GM19463 (cell line): ENCODE measurements around the gene ERC2.

Source experiments
- ATAC-seq: cut with Tn5 transposase; IDR thresholded peaks from one replicate; pipeline ENCODE4 v1.9.1; 2021; ENCODE audit warnings: mild to moderate bottlenecking, moderate library complexity; ENCODE audit not compliant: unreplicated experiment

ERC2 gene

DNA sequence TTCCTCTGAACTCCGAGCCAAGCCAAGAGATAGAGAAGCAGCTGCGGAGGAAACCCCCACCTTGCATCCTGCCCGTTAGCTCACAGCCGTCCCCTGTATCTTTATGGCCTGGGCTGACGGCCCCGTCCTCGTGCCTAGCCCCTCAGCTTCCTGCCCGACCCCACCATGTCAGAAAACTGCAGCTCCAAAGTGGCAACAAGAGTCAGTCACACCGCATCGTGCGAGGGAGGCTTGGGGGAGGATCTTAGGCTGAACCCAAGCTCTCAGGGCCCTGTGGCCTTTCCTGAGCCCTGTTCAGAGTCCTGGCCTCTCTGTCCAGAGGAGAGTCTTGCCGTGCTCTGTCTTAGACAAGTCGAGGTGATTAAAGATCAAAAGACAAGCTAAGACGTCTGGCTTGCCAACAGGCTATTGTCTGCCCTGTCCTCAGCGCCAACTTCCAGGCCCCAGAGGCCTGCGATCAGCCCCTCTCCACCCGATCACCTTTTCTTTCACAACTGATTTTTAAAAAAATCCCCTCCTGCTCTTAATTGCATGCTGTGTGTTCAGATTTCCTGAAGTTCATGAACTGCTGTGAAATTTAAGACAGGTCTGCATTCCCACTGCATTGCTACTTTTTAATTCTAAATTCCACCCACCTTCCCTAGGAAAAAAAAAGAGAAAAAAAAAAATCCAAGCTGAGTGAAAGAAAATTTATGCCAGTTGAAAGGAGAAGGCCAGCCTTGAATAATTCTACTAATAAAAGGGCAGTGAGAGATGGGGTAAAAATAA, 891.5 kb downstream of the ERC2 start:
- ATAC-seq, result no peak

DNA sequence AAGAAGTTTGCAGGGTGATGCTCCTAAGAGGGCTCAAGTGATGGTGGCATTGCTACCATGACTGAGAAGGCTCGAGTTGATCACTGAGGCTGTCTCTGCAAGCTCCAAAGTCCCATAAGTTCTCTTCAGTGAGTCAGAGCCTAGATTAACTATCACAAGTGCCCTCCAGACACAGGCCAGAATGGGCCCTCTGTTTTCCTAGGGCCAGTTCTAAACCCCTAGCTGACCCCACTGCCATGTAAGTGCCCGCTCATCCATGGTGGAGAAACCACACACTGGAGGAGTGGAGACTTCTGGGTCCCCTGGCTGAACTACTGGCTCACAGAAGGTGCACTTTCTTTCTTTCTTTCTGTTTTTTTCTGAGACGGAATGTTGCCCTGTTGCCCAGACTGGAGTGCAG, 893.6 kb downstream of the ERC2 start:
- no peak for ATAC-seq

DNA sequence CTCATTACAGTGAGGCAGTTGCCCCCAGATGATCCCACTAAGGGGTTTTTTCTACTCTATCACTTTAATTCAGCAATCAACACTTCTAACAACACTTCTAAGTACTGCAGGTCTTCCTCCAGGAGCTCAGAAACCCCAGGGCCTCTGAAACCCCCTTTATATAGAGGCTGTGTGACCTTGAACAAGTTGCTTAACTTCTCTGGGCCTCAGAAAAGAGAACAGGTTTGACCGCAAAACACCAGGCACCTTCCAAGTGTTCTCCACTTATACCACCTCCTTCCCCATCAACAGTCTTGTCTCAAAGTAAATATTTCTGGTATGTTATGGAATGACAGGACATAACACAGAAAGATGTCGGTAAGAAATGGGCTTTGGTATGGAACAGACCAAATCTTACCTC, 895.5 kb downstream of the ERC2 start:
- no peak for ATAC-seq

DNA sequence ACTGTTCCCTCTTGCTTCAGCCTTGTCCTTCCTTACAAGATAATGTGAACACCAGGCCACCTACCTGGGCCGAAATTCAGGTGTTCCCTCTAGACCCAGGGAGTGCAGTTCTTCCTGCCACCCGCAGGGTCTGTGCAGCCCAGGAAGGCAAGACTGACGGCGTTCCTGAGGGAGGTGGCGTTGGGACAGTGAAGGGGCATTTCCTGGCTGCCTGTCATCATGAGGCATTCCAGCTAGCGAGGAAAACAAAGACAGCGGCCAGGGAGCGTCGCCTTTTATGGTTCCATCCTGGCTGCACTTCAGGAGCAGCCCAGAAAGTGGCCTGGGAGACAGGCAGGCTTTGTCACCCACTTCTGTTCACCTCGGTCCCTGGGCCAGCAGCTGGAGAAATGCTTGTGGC, 896.4 kb downstream of the ERC2 start:
- ATAC-seq, result no peak

DNA sequence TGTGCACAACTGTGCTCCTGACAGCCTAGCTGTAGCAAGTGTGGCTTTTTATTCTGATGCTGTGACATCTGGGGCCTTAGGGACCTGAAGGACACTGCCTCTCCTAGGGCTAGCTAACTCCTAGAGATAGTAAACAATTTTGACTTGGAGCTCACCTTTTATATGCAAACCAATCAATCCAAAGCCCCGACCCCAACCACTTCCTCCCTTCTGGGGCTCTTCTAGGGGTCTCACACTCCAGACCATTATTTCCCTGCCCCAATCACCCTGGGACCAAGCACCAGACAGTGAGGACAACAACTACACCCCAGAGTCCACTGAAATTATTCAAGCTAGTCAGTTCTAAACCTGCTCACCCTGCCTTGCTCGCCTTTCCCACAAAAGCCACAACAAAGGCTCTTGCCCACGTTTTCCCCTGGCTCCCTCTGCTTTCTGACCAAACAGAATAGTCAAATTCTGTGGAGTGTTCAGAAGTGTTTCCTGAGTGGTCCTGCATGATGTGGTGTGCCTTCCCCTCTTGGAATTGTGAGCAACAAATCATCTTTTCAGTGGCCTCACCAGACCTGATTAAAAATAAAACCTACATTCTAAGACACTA, 897.0 kb downstream of the ERC2 start:
- ATAC-seq, result no peak

DNA sequence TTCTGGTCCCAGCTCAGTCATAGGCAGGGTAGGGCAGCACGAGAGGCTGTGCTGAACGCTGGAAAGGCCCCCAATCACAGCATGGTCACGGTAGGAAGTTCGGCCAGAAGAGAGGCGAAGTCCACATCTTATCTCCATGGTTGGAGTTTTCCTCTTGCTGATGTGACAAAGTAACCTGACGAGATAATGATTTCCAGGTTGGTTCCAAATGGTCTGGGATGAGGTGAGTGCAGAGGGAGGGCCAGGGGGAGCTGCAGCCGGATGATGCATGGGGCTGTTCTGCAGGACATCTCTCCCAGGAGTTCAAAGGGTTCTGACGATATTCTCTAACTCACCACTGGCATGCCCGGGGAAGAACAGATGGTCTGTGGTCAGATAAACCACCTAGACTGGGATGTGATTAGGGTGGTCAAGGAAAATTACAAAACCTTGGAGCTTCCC, 898.0 kb downstream of the ERC2 start:
- ATAC-seq, result no peak

DNA sequence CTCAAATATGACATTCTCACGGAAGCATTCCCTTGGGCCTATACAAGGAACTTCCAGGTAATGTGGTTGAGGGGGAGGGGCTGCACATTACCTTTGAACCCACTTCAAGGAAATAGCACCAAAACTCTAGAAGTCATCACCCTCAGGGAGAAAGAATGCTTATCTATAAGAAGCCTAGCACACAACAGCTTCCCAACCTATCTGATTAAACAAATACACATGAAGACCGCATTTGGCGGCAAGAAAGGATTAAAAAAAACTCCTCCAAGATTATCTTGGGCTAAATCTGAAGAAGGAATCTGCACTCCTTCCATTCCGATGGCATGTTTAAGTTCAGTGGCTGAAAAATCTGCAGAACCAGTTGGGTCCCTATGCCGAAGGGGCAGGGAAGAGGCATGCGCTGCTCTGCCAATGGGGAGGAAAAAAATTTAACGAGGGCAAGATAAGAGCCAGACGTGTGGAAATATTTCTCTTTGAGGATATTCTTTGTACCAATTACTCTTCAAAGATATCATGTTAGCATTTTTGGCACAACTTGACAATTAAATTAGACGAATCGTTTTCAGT, 899.2 kb downstream of the ERC2 start:
- ATAC-seq, result no peak

DNA sequence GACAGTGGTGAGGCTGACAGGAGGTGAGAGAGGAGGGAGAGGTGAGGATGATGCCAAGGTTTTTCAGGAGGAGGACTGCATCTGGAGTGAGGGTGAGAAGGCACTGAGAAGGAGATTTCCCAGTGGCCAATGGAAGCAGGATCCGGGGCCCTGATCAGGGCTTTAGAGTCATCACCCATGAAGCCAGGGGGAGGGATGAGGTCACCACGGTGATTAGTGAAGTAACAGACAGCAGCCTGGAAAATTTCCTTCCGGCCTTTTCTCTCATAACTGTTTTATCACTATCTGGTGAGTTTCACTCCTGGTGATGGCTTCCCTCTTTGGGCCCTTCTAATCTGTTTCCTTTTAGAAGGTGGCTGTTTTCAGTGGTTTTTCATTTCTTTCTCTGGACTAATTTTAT, 900.7 kb downstream of the ERC2 start:
- ATAC-seq, result no peak

DNA sequence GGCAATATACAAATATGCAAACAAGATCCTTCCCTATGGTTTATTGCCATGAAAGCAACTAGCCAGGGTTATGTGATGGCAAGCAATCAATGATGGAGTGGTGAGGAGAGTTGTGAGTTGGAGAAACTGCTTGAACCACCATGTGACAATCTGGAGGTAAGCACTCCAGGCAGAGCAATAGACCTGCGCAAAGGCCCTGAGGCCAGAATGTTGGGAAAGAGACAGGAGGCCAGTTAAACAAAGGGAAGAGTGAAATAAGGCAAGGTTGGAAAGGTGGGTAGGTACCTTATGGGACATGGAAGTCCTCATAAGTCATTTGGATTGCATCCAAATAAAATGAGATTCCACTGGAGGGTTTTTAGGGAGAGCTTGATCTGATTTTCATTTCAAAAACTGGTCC, 901.1 kb downstream of the ERC2 start:
- no peak for ATAC-seq

DNA sequence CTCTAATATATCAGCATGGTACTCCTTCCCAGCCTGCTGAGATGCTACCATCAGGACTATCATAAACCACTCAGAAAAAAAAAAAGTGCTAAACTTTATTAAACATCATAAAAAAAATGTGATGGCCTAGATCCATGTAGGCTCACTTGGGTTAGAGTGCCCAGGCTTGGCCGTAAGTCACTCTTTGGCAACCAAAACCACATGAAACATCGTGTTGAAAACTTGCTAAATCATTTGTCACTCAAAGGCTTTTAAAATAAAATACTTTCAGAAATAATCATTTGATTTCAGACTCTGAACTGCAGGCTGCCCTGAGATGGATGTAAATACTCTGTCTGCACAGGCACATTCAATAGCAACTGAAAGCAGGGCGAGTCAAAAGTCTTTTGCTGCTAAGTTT, 902.7 kb downstream of the ERC2 start:
- ATAC-seq, result no peak

DNA sequence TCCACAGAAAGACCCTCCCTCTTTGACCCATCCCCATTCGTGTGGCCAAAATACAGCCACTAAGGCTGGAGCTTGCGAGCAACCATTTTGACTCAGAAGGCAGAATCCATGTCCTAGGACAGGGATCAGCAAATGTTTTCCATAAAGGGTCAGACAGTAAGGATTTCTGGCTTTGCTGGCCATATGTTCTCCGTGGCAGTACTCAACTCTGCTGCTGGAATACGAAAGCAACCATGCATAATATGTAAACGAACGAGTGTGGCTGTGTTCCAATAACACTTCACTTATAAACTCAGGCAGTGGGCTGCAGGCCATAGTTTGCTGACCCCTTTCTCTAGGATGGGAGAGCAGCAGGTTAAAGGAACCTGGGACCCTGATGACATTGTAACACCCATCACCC, 903.5 kb downstream of the ERC2 start:
- no peak for ATAC-seq

DNA sequence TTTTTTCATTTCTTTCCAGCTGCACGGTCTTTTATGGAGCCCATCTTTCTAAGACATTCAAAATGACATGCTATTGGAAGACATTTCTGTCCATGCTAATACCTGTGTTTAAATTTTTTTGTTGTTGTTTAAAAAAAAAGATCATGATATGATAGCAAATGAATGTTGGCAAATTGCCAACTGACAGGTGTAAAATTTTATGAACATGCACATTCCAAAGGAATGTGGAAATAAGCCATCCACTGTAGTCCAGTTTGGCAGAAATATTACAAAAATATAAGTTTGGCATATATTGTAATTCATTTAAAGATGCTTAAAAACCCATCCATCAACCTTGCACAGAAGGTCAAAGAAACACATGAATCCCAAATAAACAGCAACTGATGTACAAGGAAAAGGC, 905.6 kb downstream of the ERC2 start:
- ATAC-seq, result no peak

DNA sequence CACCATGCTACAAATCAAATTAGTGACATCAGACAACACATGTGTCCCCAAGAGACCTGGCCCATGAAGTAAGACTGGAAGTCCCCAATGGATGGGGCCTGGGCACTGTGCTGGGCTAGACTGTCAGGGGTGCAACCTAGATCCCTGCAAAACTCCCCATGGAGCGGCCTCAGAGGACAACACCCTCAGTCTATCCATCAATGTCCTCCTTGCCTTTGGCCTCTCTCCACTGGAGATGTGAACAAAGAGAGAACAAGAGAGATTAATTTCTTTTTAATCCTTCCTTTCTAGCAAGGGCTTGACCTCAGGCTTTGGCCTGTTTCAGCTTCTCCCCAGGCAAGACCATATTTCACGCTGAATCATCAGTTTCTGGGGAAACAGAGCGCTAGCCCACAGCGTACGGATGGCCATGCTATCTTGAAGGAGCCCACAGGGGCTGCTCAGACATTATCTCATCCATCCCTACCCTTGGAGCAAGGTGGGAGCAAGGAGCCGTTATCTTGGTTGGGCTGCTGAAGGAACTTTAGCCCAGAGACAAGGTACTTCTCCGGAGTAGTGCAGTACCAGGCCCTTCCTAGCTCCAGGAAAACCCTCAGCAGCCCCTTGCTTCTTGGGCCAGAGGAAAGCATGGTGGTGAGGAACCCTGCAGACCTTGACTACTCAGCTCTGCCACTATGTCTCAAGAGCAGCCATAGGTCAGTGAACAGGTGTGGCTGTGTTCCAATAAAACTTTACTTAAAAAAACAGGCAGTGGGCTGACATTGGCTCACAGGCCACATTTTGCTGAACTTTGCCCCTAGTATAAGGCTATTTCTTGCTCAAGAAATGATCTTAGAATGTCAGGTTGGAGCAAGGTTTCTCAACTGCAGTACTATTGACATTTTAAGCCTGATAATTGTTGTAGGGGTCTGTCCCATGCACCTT, 908.5 kb downstream of the ERC2 start:
- ATAC-seq, result no peak

DNA sequence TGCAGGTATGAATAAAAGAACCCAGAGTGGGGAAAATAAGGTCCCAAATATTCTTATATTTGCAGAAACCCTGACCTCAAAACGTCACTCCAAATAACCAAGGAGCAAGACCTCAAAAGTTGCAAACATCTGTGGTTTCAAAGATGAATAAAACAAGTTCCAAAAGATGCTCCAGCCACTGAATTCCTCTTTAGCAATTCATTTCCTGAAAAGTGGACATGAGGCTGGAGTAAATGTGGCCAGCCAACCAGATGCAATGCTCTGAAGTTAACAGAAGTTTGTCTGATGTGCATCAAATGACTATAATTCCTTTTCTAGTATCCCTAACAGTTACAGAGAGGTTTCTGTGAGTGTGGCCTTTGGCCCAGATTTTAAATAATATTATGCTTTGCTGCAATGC, 910.0 kb downstream of the ERC2 start:
- ATAC-seq, result no peak

DNA sequence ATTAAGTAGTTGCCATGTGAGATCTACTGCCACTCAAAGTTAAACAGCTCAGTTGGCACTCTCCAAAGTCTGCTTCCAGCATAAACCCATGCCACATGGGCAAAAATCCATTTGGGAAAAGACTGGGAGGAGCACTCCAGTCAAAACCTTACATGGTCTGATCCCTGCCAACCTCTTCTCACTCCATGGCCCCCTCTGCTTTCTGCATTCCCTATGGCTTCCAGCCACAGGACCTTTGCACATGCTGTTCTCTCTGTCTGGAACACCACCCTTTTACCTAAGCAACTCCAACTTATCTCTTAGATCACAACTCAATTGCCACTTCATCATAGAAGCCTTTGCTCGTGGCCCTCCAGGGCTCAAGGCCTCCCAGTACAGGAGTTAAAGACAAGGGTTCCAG, 910.7 kb downstream of the ERC2 start:
- no peak for ATAC-seq

DNA sequence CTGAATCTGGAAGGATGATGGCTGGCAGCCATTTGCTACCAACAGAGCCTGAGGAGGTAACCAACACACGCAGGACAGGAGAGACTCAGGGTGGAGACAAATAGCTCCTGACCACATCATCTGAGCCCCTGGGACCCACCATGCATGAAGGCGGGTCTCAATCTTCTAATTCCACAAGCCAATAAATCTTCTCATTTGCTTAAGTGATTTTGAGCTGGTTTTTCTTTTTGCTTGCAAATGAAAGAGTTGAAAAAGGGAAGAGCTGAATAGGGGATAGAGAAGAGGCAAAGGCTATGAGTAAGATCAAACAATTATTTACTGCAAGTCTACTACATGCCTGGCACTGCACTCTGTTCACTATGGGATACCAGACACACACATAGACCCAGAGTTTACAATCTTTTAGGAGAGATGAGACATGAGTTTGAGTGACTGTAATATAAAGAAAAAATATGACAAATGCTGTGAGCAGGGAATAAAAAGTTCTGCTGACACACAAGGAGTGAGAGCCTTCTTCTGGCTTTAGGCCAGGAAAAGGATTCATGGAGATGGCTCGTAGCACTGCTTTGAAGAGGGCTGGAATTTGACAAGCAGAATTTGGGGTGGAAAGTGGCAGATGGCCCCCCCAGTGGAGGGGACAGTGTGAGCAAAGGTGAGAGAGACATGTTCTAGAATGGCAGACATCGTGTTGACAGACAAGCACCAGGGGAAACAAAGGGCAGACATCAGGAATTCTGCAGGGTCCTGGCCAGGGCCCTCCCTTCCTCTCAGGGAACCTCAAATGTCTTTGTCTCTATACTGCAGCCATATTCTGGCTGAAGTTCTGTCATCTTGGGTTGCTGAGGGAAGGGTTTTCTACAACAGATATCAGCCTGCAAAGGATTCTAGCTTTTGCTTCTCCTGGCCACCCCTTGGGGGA, 911.4 kb downstream of the ERC2 start:
- ATAC-seq, result no peak

DNA sequence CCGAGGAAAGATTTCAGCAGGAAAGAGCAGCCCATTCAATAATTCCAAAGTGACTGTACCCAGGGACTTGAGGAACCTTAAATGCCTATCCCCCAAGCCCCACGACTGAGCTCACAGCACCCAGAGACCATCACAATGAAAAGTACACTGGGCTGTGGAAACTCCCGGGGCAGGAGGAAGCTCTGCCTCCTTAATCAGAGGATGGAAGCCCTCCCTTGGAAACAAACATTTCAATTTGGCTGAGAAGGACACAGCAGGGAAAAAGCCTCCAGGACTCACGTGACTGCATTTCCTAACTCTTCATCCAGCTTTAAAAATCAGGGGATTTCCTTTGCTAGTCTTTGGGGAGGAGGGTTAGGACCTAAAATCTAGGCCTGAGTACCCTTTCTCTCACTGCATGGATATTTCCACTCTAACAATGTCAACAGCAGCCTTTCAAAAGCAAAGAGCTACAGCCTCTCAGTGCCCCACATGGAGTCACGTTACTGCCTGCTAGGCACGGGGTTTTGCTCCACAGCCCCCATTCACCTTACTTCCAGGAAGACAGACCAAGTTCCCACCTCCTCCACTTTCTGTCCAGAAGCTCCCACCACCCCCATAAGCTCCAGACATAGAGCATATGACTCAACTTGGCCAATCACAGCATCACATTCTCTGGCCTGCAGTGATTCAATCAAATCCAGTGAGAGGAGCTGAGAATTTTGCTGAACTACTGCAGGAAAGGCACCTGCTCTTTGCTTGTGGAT, 912.2 kb downstream of the ERC2 start:
- no peak for ATAC-seq

DNA sequence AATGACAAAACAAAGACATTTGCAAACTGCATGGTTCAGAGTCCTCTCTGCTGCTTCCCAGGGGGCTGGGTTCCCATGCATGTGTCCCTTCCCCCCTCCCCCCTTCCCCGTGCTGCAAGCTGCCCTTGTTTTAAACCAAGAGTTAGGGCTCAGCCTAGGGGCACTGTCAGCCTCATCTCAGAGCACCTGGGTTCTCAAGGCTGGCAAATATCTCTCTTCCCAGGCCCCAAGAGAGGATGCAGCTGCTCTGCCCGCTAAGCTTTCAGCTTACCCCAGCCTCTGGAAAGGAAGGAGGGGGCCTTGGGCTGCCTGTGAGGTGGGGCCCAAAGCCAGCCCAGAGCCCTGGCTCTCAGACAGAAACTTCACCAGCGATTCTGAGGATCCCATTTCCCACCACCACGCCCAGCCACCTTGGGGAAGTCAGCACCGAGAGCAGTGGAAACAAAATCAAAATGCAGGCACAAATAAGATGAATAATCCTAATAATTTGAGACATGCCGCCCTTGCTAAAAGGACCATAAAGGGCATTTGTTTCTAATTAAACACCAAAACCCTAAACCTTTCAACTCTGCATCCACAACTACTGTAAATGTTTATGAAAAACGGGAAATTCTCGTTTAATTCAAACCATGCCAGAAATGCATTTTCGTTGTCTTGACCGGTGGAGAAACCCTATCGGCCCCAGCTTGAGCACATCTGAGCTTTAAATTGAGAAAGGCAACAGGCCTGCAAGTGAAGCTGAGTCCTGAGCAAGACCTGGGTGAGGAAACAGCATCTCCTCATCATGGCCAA, 913.4 kb downstream of the ERC2 start:
- ATAC-seq, result no peak

DNA sequence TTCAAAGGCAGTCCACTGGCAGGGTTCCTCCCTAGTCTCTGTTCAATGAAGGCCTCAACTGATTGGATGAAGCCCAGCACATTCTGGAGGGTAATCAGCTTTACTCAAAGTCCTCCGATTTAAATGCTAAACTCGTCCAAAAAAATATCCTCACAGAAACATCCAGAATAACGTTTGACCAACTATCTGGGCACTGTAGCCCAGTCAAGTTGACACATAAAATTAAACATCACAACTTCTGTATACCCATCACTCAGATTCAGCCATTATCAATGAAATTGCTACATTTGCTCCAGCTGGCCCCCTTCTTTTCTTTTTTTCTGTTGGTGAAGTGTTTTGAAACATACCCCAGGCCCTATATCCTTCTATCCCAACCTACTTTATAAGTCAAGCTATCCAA, 916.6 kb downstream of the ERC2 start:
- ATAC-seq, result no peak
